Keratinocyte (primary cell): ENCODE data around the gene ATP10D. TPM values are rescaled to one million over a fixed set of nuclear protein-coding genes. Genes with fewer than 3 reads are reported as not detected.

Experiments used
- DNase-seq: peaks from one replicate; pipeline ENCODE4 v3.0.0-alpha.2; 2011; ENCODE audit warnings: low read depth, missing footprints, low spot score
- FAIRE-seq: peaks from 2 replicates; lab custom pipeline; 2011; peaks lifted over from hg19 to GRCh38; lab: Jason Lieb, UNC
- H2AFZ ChIP-seq: 2 replicates; pipeline ENCODE4 v1.6.0; 2012; ENCODE audit warnings: low read length, control low read depth, inconsistent platforms; ENCODE audit not compliant: control insufficient read depth
- H3K27ac ChIP-seq: 2 replicates; pipeline ENCODE4 v1.5.1; 2011; ENCODE audit warnings: low read length; ENCODE audit not compliant: control insufficient read depth, insufficient read depth
- H3K27me3 ChIP-seq: 3 replicates; pipeline ENCODE4 v1.6.0; 2011; ENCODE audit warnings: low read length; ENCODE audit not compliant: control insufficient read depth, insufficient read depth; ENCODE audit errors: extremely low read depth
- H3K36me3 ChIP-seq, 2 experiments: 2 replicates in 1 of 2; 3 replicates in 1 of 2; pipeline ENCODE4 v1.5.1; 2011; ENCODE audit warnings: low read length in 2 of 2, mild to moderate bottlenecking in 1 of 2; ENCODE audit not compliant: control insufficient read depth in 2 of 2, insufficient read depth in 2 of 2; ENCODE audit errors: extremely low read depth in 1 of 2
- H3K4me1 ChIP-seq: 3 replicates; pipeline ENCODE4 v1.5.1; 2011; ENCODE audit warnings: low read length; ENCODE audit not compliant: control insufficient read depth, insufficient read depth; ENCODE audit errors: extremely low read depth
- H3K4me2 ChIP-seq: 3 replicates; pipeline ENCODE4 v1.6.0; 2011; ENCODE audit warnings: low read depth, low read length; ENCODE audit not compliant: control insufficient read depth, insufficient read depth; ENCODE audit errors: extremely low read depth
- H3K4me3 ChIP-seq, 3 experiments: fragments of 200-600 bp in 1 of 3; sonication (generic) in 1 of 3; 2 replicates in 2 of 3; 3 replicates in 1 of 3; pipeline ENCODE4 v1.5.1; 2011 to 2016; ENCODE audit warnings: low read length in 3 of 3, mild to moderate bottlenecking in 3 of 3, control low read depth in 2 of 3, inconsistent platforms in 1 of 3, low read depth in 1 of 3, mixed read lengths in 1 of 3, mixed run types in 1 of 3, moderate library complexity in 1 of 3; ENCODE audit not compliant: control insufficient read depth in 2 of 3, insufficient read depth in 2 of 3; ENCODE audit errors: extremely low read depth in 1 of 3
- H3K79me2 ChIP-seq: 2 replicates; pipeline ENCODE4 v1.6.0; 2012; ENCODE audit warnings: low read length; ENCODE audit not compliant: control insufficient read depth, insufficient read depth
- H3K9ac ChIP-seq: 3 replicates; pipeline ENCODE4 v1.6.0; 2011; ENCODE audit warnings: low read length; ENCODE audit not compliant: control insufficient read depth, insufficient read depth; ENCODE audit errors: extremely low read depth
- H3K9me1 ChIP-seq: 3 replicates; pipeline ENCODE4 v1.6.0; 2011; ENCODE audit warnings: low read length; ENCODE audit not compliant: control insufficient read depth, insufficient read depth; ENCODE audit errors: extremely low read depth
- H3K9me3 ChIP-seq: 2 replicates; pipeline ENCODE4 v1.5.1; 2012; ENCODE audit warnings: low read depth, low read length; ENCODE audit not compliant: control insufficient read depth
- H4K20me1 ChIP-seq: 3 replicates; pipeline ENCODE4 v1.6.0; 2011; ENCODE audit warnings: low read length; ENCODE audit not compliant: control insufficient read depth, insufficient read depth; ENCODE audit errors: extremely low read depth
- EZH2 ChIP-seq: IDR thresholded peaks from one replicate; pipeline ENCODE4 v1.6.1; 2012; ENCODE audit warnings: inconsistent platforms, mild to moderate bottlenecking, low read length, moderate library complexity
- dilution Hi-C: fragments of 300-500 bp; cut with MboI; formaldehyde crosslinking; loops from one replicate; pipeline ENCODE4 v1.7.0; 2020; ENCODE audit warnings: low sequenced_read_pairs; ENCODE audit not compliant: extremely low pct_ligation_motif_present
- polyA plus RNA-seq, 5 experiments: library from polyadenylated mRNA; depleted of rRNA in 3 of 5; stranded (reverse) in 3 of 5; stranded (forward) in 1 of 5; unstranded in 1 of 5; fragments of >200 nt; gene quantifications; 1 replicate in 1 of 5; 2 replicates in 3 of 5; 3 replicates in 1 of 5; pipeline versions ENCODE4 v1.2.1 to v1.2.3, GENCODE V29; 2011 to 2012; ENCODE audit warnings: missing spikeins in 2 of 5, low read depth in 1 of 5, low replicate concordance in 1 of 5
- TF ChIP-seq, protein P1 (sequence below), 3 experiments: IDR thresholded peaks in 1 of 3; conservative IDR thresholded peaks in 1 of 3; optimal IDR thresholded peaks in 1 of 3; 2 replicates in 2 of 3; 3 replicates in 1 of 3; pipeline versions ENCODE3 to v1.5.1; 2011; ENCODE audit warnings: low read length in 3 of 3, mild to moderate bottlenecking in 3 of 3, moderate library complexity in 2 of 3, control low read depth in 1 of 3, inconsistent platforms in 1 of 3; ENCODE audit not compliant: insufficient read depth in 2 of 3; ENCODE audit errors: extremely low read depth in 1 of 3

The ATP10D gene
- polyA plus RNA-seq, 1 donor (not counting 4 experiments of a cell fraction or from before 2014, with no cell fraction given): 97.3 TPM

DNA sequence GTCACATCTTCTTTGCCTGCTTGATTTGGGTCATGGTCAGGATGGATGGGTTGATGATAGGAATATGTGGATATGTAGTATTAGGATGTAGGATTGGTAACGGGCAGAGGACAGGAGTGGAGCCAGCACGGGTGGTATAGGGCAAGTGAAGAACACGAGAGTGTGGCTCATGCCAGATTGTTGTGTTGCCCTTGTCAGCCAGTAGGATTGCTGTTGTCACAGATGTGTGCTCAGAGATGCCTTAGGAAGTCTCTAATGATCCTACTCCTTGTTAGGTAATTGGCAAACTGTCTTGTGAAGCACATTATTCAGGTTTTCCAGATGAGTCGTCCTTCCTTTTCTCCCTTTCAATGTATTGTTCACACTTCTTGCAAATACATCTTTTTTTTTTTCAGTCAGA lies 5.5 kb downstream of the ATP10D start:
- no peak overlapping the region for H3K4me3 ChIP-seq
- H4K20me1 ChIP-seq: no peaks in the 10 kb centered on the region
- peaks cover 74% of the 10 kb centered on the region for H3K79me2 ChIP-seq
- H3K27me3 ChIP-seq: no peaks in the 10 kb centered on the region
- DNase-seq: no peak
- no peaks in the 10 kb centered on the region for H3K9me1 ChIP-seq
- TF ChIP-seq, protein P1, sequence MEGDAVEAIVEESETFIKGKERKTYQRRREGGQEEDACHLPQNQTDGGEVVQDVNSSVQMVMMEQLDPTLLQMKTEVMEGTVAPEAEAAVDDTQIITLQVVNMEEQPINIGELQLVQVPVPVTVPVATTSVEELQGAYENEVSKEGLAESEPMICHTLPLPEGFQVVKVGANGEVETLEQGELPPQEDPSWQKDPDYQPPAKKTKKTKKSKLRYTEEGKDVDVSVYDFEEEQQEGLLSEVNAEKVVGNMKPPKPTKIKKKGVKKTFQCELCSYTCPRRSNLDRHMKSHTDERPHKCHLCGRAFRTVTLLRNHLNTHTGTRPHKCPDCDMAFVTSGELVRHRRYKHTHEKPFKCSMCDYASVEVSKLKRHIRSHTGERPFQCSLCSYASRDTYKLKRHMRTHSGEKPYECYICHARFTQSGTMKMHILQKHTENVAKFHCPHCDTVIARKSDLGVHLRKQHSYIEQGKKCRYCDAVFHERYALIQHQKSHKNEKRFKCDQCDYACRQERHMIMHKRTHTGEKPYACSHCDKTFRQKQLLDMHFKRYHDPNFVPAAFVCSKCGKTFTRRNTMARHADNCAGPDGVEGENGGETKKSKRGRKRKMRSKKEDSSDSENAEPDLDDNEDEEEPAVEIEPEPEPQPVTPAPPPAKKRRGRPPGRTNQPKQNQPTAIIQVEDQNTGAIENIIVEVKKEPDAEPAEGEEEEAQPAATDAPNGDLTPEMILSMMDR (optimal IDR thresholded peaks at IDR 0.05 in 1 of 3, IDR thresholded peaks at IDR 0.05 in 1 of 3, conservative IDR thresholded peaks at IDR 0.05 in 1 of 3; ENCODE audit: extremely low read depth in 1 of 3, insufficient read depth in 2 of 3, low read length in 3 of 3): peak; percentile 75 to 88 (median 81)
- TF ChIP-seq EZH2: no peak
- no peaks in the 10 kb centered on the region for H3K9me3 ChIP-seq
- H3K9ac ChIP-seq: no peak overlapping the region
- dilution Hi-C loops: no loop called here
- H3K4me2 ChIP-seq: peak overlapping the region; percentile 63
- FAIRE-seq: peak; percentile 99
- H3K36me3 ChIP-seq: peaks cover 0 to 8% of the 10 kb centered on the region in 2 experiments
- H3K27ac ChIP-seq: peak overlapping the region; percentile 24
- peaks cover 13% of the 10 kb centered on the region for H3K4me1 ChIP-seq
- peak overlapping the region; percentile 71 for H2AFZ ChIP-seq

DNA sequence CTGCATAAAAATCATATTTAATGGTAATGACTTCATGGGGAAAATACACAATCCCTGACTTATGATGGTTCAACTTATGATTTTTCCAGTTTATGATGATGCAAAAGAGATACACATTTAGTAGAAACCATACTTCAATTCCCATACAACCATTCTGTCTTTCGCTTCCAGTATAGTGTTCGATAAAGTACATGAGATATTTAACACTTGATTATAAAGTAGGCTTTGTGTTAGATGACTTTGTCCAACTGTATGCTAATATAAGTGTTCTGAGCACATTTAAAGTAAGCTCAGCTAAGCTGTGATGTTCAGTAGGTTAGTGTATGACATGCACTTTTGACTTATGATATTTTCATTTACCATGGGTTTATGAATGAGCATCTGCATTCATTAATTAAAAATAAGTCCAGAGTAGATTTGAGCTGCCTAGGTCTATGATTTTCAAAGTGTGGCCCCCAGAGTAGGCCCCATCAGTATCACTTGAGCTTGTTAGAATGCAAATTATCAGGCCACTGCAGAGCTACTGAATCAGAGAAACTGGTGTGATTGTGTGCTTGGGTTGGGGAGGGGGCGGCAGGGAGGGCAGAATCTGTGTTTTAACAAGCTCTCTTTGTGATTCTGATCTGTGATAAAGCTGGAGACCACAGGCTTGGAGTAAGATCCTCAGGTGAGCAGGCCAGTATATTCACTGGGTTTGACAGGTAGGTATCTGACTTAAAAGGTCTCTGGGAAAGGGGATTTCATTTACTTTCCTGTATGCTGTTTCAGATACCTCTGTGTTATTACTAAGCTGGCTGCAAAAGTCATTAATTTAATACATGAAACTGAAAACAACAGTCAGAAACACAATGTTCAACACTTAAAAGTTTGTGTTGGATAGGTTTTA lies 8.4 kb downstream of the ATP10D start:
- peaks cover 53% of the 10 kb centered on the region for H3K79me2 ChIP-seq
- H3K27me3 ChIP-seq: no peaks in the 10 kb centered on the region
- peaks cover 9% of the 10 kb centered on the region for H3K4me1 ChIP-seq
- H3K9me1 ChIP-seq: no peaks in the 10 kb centered on the region
- no peak overlapping the region for H2AFZ ChIP-seq
- peaks cover 0 to 8% of the 10 kb centered on the region in 2 experiments for H3K36me3 ChIP-seq
- H3K9ac ChIP-seq: no peak overlapping the region
- no peaks in the 10 kb centered on the region for H4K20me1 ChIP-seq
- no peak for FAIRE-seq
- H3K4me3 ChIP-seq: no peak overlapping the region
- DNase-seq: no peak
- dilution Hi-C loops: no loop called here
- no peak for TF ChIP-seq EZH2
- TF ChIP-seq, protein P1 (optimal IDR thresholded peaks at IDR 0.05 in 1 of 3, IDR thresholded peaks at IDR 0.05 in 1 of 3, conservative IDR thresholded peaks at IDR 0.05 in 1 of 3; ENCODE audit: extremely low read depth in 1 of 3, insufficient read depth in 2 of 3, low read length in 3 of 3): no peak
- H3K27ac ChIP-seq: no peak overlapping the region
- H3K4me2 ChIP-seq: no peak overlapping the region
- no peaks in the 10 kb centered on the region for H3K9me3 ChIP-seq
